ENCODE results near the gene C10orf105.

The C10orf105 gene

DNA sequence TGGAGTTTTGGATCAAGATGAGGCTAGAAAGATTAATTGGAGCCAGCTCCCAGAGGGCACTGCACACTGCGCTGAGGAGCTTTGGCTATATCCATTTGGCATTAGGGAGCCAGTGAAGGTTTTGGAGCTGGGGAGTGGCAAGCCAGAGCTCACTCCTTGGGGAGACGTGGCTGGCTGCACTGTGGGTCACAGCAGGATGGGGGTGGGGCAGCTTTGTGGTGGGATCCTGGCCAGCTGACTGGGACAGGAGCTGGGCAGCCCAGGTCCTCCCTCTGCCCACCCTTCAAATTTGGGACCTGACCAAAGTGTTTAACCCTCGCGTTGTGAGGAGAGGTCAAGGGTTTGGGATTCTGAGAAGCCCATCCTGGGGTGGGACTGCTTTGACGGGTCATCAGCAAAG lies 5.0 kb downstream of the C10orf105 start:
- H3K27ac Mint-ChIP-seq = no peak overlapping the region
- no peaks in the 10 kb centered on the region for H3K36me3 Mint-ChIP-seq (ENCODE audit: low read depth)
- H3K4me3 Mint-ChIP-seq = no peak overlapping the region
- H3K4me1 Mint-ChIP-seq = peaks cover 42% of the 10 kb centered on the region
- no peaks in the 10 kb centered on the region for H3K9me3 Mint-ChIP-seq
- peaks cover 8% of the 10 kb centered on the region for H3K27me3 Mint-ChIP-seq (ENCODE audit: low read depth, poor library complexity)
- no peak for TF ChIP-seq CTCF (IDR thresholded peaks at IDR 0.05)
- no peak for DNase-seq

GRCh38 chr10:71714031-71714410 lies 5.6 kb downstream of the C10orf105 start:
- DNase-seq = no peak
- Mint-ChIP-seq H3K36me3 (ENCODE audit: low read depth) (no peaks in the 10 kb centered on the region), H3K4me1 (peaks cover 37% of the 10 kb centered on the region), H3K27me3 (ENCODE audit: low read depth, poor library complexity) (peaks cover 8% of the 10 kb centered on the region), H3K4me3 (no peak overlapping the region), H3K9me3 (no peaks in the 10 kb centered on the region), H3K27ac (no peak overlapping the region)
- TF ChIP-seq CTCF (IDR thresholded peaks at IDR 0.05) = no peak

DNA sequence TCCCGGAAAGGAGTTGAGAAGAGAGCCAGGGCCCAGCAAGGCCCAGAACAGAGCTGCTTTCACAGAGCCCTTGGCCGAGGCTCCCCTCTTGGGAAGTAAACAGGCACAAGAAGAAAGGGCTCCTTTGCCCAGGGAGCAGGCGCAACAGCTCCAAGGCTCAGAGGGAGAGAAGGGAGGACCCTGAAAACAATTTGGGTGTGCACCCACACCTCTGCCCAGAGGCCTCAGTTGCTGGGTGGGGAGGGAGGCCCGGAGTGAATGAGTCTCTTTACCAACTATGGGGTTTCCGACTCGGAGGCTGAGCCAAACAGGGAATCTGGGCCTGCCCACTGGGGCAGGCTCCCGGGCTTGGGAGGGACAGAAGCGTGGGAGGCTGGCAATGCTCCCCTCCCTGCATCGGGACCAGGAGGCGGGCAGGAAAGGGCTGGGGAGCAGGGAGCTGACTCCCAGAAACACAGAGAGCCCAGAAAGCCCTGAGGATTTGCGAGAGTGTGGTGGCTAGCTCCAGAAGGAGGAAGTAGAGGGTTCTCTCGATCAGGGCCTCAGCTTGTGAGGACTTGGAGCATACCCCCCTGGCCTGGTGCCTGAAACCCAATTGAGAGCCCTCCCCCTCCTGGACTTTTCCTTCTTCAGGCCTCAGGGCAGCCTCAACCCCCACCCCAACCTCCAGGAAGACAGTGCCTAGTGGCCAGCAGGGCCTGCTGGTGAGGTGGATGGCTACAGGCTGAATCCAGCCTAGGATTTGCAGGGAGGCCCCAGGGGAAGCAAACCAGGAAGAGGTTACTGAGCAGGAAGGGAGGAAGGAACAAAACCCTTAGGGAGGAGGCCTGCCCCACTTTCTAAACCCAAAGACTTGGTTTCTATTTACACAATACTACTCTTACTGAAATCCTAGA lies 6.2 kb downstream of the C10orf105 start:
- Mint-ChIP-seq H3K36me3 (ENCODE audit: low read depth) (no peaks in the 10 kb centered on the region), H3K27me3 (ENCODE audit: low read depth, poor library complexity) (peaks cover 8% of the 10 kb centered on the region), H3K4me3 (no peak overlapping the region), H3K27ac (peak overlapping the region; percentile 55), H3K4me1 (peaks cover 35% of the 10 kb centered on the region), H3K9me3 (no peaks in the 10 kb centered on the region)
- TF ChIP-seq CTCF (IDR thresholded peaks at IDR 0.05) = no peak
- DNase-seq = no peak

GRCh38 chr10:71712572-71713134 lies 6.9 kb downstream of the C10orf105 start:
- no peak for TF ChIP-seq CTCF (IDR thresholded peaks at IDR 0.05)
- H3K9me3 Mint-ChIP-seq = no peaks in the 10 kb centered on the region
- H3K36me3 Mint-ChIP-seq (ENCODE audit: low read depth) = no peaks in the 10 kb centered on the region
- H3K27me3 Mint-ChIP-seq (ENCODE audit: low read depth, poor library complexity) = peaks cover 7% of the 10 kb centered on the region
- no peak overlapping the region for H3K27ac Mint-ChIP-seq
- peaks cover 30% of the 10 kb centered on the region for H3K4me1 Mint-ChIP-seq
- H3K4me3 Mint-ChIP-seq = no peak overlapping the region
- DNase-seq = no peak

GRCh38 chr10:71712170-71712569 lies 7.4 kb downstream of the C10orf105 start:
- no peak for TF ChIP-seq CTCF (IDR thresholded peaks at IDR 0.05)
- DNase-seq = no peak
- H3K27ac Mint-ChIP-seq = no peak overlapping the region
- H3K9me3 Mint-ChIP-seq = no peaks in the 10 kb centered on the region
- H3K36me3 Mint-ChIP-seq (ENCODE audit: low read depth) = no peaks in the 10 kb centered on the region
- H3K4me3 Mint-ChIP-seq = no peak overlapping the region
- peaks cover 5% of the 10 kb centered on the region for H3K27me3 Mint-ChIP-seq (ENCODE audit: low read depth, poor library complexity)
- H3K4me1 Mint-ChIP-seq = peaks cover 25% of the 10 kb centered on the region
